Mesenchymal stem cell (in vitro differentiated cells and primary cell): Measurements from ENCODE around the gene ING2.
"Not testable (repeated sequence)": the region's sequence is repeated elsewhere in the genome, so short reads cannot be mapped to it uniquely, and the experiment has no call there.

Experiments
- DNase-seq: peaks from one replicate; pipeline ENCODE4 v3.0.0-alpha.2; 2013
- H2AFZ ChIP-seq: one replicate; pipeline ENCODE4 v1.6.1; 2013; ENCODE audit warnings: low read depth, mild to moderate bottlenecking, control low read depth, inconsistent platforms, low read length, moderate library complexity
- H2AK5ac ChIP-seq: 2 replicates; pipeline ENCODE4 v1.6.1; 2013; ENCODE audit warnings: low read length, moderate library complexity, mild to moderate bottlenecking, inconsistent platforms; ENCODE audit not compliant: severe bottlenecking
- H2BK120ac ChIP-seq: one replicate; pipeline ENCODE4 v1.6.1; 2013; ENCODE audit warnings: low read depth, mild to moderate bottlenecking, inconsistent platforms, low read length, moderate library complexity
- H2BK12ac ChIP-seq, 2 experiments: one replicate each; pipeline ENCODE4 v1.6.1; 2013; ENCODE audit warnings: inconsistent platforms in 2 of 2, low read length in 2 of 2, mild to moderate bottlenecking in 2 of 2, moderate library complexity in 2 of 2, control low read depth in 1 of 2
- H2BK15ac ChIP-seq: one replicate; pipeline ENCODE4 v1.6.1; 2013; ENCODE audit warnings: mild to moderate bottlenecking, low read depth, inconsistent platforms; ENCODE audit not compliant: poor library complexity, severe bottlenecking
- H2BK5ac ChIP-seq: 2 replicates; pipeline ENCODE4 v1.6.1; 2013; ENCODE audit warnings: low read depth, mild to moderate bottlenecking, low read length, control low read depth, inconsistent platforms; ENCODE audit not compliant: poor library complexity, severe bottlenecking
- H3K14ac ChIP-seq, 2 experiments: one replicate each; pipeline ENCODE4 v1.6.1; 2013; ENCODE audit warnings: inconsistent platforms in 2 of 2, low read length in 2 of 2, control low read depth in 1 of 2, mild to moderate bottlenecking in 1 of 2, moderate library complexity in 1 of 2
- H3K18ac ChIP-seq, 2 experiments: one replicate each; pipeline ENCODE4 v1.6.1; 2013; ENCODE audit warnings: inconsistent platforms in 2 of 2, low read length in 2 of 2, control low read depth in 1 of 2, low read depth in 1 of 2, mild to moderate bottlenecking in 1 of 2
- H3K23ac ChIP-seq, 2 experiments: one replicate each; pipeline ENCODE4 v1.6.1; 2013; ENCODE audit warnings: inconsistent platforms in 2 of 2, low read length in 2 of 2, mild to moderate bottlenecking in 2 of 2, moderate library complexity in 2 of 2, control low read depth in 1 of 2
- H3K27ac ChIP-seq: 2 replicates; pipeline ENCODE4 v1.5.1; 2013; ENCODE audit warnings: mild to moderate bottlenecking, moderate library complexity, low read length, control low read depth, inconsistent platforms; ENCODE audit not compliant: poor library complexity, severe bottlenecking
- H3K27me3 ChIP-seq, 2 experiments: 2 replicates each; pipeline versions ENCODE4 v1.6.1 to v1.7.0; 2013; ENCODE audit warnings: low read length in 2 of 2, mild to moderate bottlenecking in 2 of 2, moderate library complexity in 2 of 2, control low read depth in 1 of 2, inconsistent platforms in 1 of 2; ENCODE audit not compliant: control insufficient read depth in 1 of 2, insufficient read depth in 1 of 2
- H3K36me3 ChIP-seq, 2 experiments: 2 replicates each; pipeline versions ENCODE4 v1.6.1 to v1.7.0; 2013; ENCODE audit warnings: low read length in 2 of 2, control low read depth in 1 of 2, inconsistent platforms in 1 of 2, low read depth in 1 of 2, mild to moderate bottlenecking in 1 of 2; ENCODE audit not compliant: insufficient read depth in 2 of 2, control insufficient read depth in 1 of 2
- H3K4ac ChIP-seq, 2 experiments: one replicate each; pipeline ENCODE4 v1.6.1; 2013; ENCODE audit warnings: inconsistent platforms in 2 of 2, low read length in 2 of 2, mild to moderate bottlenecking in 2 of 2, moderate library complexity in 2 of 2, control low read depth in 1 of 2, low read depth in 1 of 2
- H3K4me1 ChIP-seq: 2 replicates; pipeline ENCODE4 v1.6.1; 2013; ENCODE audit warnings: low read depth, low read length, control low read depth; ENCODE audit not compliant: control insufficient read depth, insufficient read depth
- H3K4me2 ChIP-seq: 2 replicates; pipeline ENCODE4 v1.6.1; 2013; ENCODE audit warnings: low read length, mild to moderate bottlenecking, inconsistent platforms; ENCODE audit not compliant: poor library complexity, severe bottlenecking
- H3K4me3 ChIP-seq, 2 experiments: 2 replicates each; pipeline versions ENCODE4 v1.5.1 to v1.7.0; 2013; ENCODE audit warnings: low read length in 2 of 2, mild to moderate bottlenecking in 2 of 2, control low read depth in 1 of 2, low read depth in 1 of 2; ENCODE audit not compliant: insufficient read depth in 1 of 2
- H3K79me1 ChIP-seq: replicated peaks from 2 replicates; pipeline ENCODE4 v1.6.1; 2013; ENCODE audit warnings: mild to moderate bottlenecking, control low read depth, low read length, inconsistent platforms; ENCODE audit not compliant: poor library complexity, severe bottlenecking
- H3K9ac ChIP-seq: 2 replicates; pipeline ENCODE4 v1.7.0; 2013; ENCODE audit warnings: mild to moderate bottlenecking, low read length, moderate library complexity
- H3K9me3 ChIP-seq: 2 replicates; pipeline ENCODE4 v1.7.0; 2013; ENCODE audit warnings: mild to moderate bottlenecking, low read length; ENCODE audit not compliant: control insufficient read depth
- H4K8ac ChIP-seq: one replicate; pipeline ENCODE4 v1.6.1; 2013; ENCODE audit warnings: inconsistent platforms, mild to moderate bottlenecking, low read length, moderate library complexity
- H4K91ac ChIP-seq: one replicate; pipeline ENCODE4 v1.6.1; 2013; ENCODE audit warnings: mild to moderate bottlenecking, low read length, inconsistent platforms
- WGBS: methylation state at CpG from one replicate; pipeline ENCODE4 v1.1.7; 2013; ENCODE audit warnings: mixed read lengths; 5-methylcytosine and 5-hydroxymethylcytosine counted together

The ING2 gene

DNA sequence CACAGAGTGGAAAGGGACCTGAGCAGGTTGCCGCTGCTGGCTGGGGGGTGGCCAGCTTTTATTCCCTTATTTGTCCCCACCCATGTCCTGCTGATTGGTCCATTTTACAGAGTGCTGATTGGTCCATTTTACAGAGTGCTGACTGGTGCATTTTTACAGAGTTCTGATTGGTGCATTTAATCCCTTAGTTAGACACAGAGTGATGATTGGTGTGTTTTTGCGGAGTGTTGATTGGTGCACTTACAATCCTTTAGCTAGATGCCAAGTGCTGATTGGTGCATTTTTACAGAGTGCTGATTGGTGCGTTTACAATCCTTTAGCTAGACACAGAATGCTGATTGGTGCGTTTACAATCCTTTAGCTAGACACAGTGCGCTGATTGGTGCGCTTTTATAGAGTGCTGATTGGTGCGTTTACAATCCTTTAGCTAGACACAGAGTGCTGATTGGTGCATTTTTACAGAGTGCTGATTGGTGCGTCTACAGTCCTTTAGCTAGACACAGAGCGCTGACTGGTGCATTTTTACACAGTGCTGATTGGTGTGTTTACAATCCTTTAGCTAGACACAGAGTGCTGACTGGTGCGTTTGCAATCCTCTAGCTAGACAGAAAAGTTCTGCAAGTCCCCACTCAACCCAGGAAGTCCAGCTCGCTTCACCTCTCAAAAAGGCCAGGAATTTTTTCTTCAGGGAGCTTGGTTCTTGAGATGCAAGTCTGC lies 40.8 kb upstream of the ING2 start:
- H3K4me2 ChIP-seq, H3K36me3 ChIP-seq, H3K9me3 ChIP-seq, H2BK15ac ChIP-seq, H2AK5ac ChIP-seq, H3K27ac ChIP-seq, H3K4ac ChIP-seq, H2BK120ac ChIP-seq, H4K8ac ChIP-seq, DNase-seq, H2BK12ac ChIP-seq, H2AFZ ChIP-seq, H3K4me3 ChIP-seq, H2BK5ac ChIP-seq, H3K9ac ChIP-seq, H3K27me3 ChIP-seq, H3K4me1 ChIP-seq, H3K79me1 ChIP-seq, H3K23ac ChIP-seq, H4K91ac ChIP-seq, H3K14ac ChIP-seq, H3K18ac ChIP-seq: not testable (repeated sequence)
- 57% methylated on average over 8 of the region's 11 CpGs for WGBS

DNA sequence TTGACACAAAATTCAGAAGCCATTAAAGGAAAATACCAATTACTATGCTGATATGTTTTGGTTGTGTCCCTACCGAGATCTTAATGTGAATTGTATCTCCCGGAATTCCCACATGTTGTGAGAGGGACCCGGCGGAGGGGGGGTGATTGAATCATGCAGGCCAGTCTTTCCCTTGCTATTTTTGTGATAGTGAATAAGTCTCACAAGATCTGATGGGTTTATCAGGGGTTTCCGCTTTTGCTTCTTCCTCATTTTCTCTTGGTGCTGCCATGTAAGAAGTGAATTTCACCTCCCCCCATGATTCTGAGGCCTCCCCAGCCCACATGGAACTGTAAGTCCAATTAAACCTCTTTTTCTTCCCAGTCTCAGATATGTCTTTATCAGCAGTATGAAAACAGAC lies 39.0 kb upstream of the ING2 start:
- not testable (repeated sequence) for H3K4me2 ChIP-seq, H2AFZ ChIP-seq, H2BK12ac ChIP-seq, H2BK120ac ChIP-seq, DNase-seq, H2BK15ac ChIP-seq, H3K36me3 ChIP-seq, H3K18ac ChIP-seq, H3K14ac ChIP-seq, H3K79me1 ChIP-seq, H3K27me3 ChIP-seq, H4K8ac ChIP-seq, H3K27ac ChIP-seq, H3K4ac ChIP-seq, H3K4me1 ChIP-seq, H3K4me3 ChIP-seq, H2AK5ac ChIP-seq, H4K91ac ChIP-seq, H3K23ac ChIP-seq, H3K9ac ChIP-seq, H2BK5ac ChIP-seq, H3K9me3 ChIP-seq
- 80% methylated on average over 5 of the region's 5 CpGs for WGBS

DNA sequence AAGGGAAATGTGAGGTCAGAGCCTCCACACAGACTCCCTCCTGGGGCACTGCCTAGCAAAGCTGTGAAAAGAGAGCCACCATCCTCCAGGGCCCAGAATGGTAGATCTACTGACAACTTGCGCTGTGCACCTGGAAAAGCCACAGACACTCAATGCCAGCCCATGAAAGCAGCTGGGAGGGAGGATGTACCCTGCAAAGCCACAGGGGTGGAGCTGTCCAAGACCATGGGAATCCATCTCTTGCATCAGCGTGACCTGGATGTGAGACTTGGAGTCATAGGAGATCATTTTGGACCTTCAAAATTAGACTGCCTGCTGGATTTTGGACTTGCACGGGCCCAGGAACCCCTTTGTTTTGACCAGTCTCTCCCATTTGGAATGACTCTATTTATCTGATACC lies 37.6 kb upstream of the ING2 start:
- H2BK12ac ChIP-seq, result no peak overlapping the region

DNA sequence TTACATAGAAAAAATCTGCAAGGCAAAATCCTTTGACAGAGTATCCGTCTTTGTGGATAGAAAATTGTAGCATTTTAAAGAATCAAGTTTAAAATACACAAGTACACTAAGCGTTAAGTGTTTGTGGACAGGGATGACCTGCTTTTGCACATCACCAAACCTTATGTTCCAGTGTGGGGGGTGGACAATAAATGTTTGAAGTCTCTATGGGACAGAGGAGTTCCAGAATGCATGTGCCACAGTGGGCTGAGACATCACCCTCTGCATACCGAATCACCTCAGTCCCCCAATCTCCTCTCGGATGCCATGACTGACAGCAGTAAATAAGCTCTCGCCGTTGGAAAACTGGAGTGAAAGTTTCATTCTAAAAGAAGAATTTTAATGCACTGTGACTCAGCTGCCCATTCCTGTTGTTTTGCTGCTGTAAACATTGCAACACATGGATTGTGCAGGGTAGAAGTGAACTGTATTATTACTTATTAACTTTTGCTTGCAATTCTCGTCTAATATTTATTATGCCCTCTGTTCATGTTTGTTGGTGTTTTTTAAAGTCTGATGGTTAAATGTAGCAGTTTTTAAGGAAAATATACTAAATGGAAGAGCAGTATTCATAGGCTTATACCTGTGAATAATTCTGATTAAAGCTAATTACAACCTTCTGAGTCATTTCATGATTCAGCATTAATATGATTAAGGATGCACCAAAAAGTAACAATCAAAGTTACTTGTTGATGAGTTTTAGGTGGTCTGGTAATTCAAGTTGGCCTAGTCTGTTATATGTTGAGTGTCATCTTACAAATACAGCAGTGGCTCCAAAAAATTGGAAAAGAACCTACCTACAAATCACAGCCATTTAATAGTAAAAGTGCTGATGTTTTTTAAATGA lies 36.4 kb upstream of the ING2 start:
- Histone ChIP-seq H2AFZ (no peak overlapping the region), H3K4me1 (peaks cover 1% of the 10 kb centered on the region), H3K4me3 (no peak overlapping the region), H3K27ac (no peak overlapping the region), H3K4me2 (no peak overlapping the region), H3K9me3 (no peaks in the 10 kb centered on the region), H3K23ac (no peak overlapping the region), H4K91ac (no peak overlapping the region), H2BK5ac (no peak overlapping the region), H3K4ac (no peak overlapping the region), H2BK120ac (no peak overlapping the region), H3K36me3 (no peaks in the 10 kb centered on the region), H2BK15ac (no peak overlapping the region), H3K18ac (no peak overlapping the region), H3K79me1 (no peaks in the 10 kb centered on the region), H3K9ac (no peak overlapping the region), H2BK12ac (no peak overlapping the region), H3K14ac (no peak overlapping the region), H2AK5ac (no peak overlapping the region), H3K27me3 (no peaks in the 10 kb centered on the region), H4K8ac (no peak overlapping the region)
- peak; percentile 54 for DNase-seq
- WGBS, result 56% methylated on average over 3 of the region's 7 CpGs

More for the DNA sequence above, 37.6 kb upstream of the ING2 start:
- H3K4me2 ChIP-seq, result no peak overlapping the region
- H3K27me3 ChIP-seq, result no peaks in the 10 kb centered on the region
- no peaks in the 10 kb centered on the region for H3K79me1 ChIP-seq
- no peak overlapping the region for H4K8ac ChIP-seq
- no peaks in the 10 kb centered on the region for H3K9me3 ChIP-seq
- H2AK5ac ChIP-seq, result no peak overlapping the region
- H3K27ac ChIP-seq, result no peak overlapping the region
- no peak overlapping the region for H3K18ac ChIP-seq
- H2AFZ ChIP-seq, result no peak overlapping the region
- no peak overlapping the region for H3K14ac ChIP-seq
- H2BK5ac ChIP-seq, result no peak overlapping the region
- no peak overlapping the region for H3K23ac ChIP-seq
- no peak overlapping the region for H3K4me3 ChIP-seq
- WGBS, result 92% methylated on average over 3 of the region's 3 CpGs
- H3K4ac ChIP-seq, result no peak overlapping the region
- no peak for DNase-seq
- peaks cover 1% of the 10 kb centered on the region for H3K4me1 ChIP-seq
- no peak overlapping the region for H3K9ac ChIP-seq
- H3K36me3 ChIP-seq, result no peaks in the 10 kb centered on the region
- H4K91ac ChIP-seq, result no peak overlapping the region
- no peak overlapping the region for H2BK15ac ChIP-seq
- no peak overlapping the region for H2BK120ac ChIP-seq
